HG02642 (cell line): ENCODE data around the gene NCK2.
"Not testable (repeated sequence)": the region's sequence is repeated elsewhere in the genome, so short reads cannot be mapped to it uniquely, and the experiment has no call there.

Experiments used
- ATAC-seq: cut with Tn5 transposase; IDR thresholded peaks from one replicate; pipeline ENCODE4 v1.9.1; 2021; ENCODE audit warnings: mild to moderate bottlenecking; ENCODE audit not compliant: unreplicated experiment, poor library complexity

NCK2 gene

DNA sequence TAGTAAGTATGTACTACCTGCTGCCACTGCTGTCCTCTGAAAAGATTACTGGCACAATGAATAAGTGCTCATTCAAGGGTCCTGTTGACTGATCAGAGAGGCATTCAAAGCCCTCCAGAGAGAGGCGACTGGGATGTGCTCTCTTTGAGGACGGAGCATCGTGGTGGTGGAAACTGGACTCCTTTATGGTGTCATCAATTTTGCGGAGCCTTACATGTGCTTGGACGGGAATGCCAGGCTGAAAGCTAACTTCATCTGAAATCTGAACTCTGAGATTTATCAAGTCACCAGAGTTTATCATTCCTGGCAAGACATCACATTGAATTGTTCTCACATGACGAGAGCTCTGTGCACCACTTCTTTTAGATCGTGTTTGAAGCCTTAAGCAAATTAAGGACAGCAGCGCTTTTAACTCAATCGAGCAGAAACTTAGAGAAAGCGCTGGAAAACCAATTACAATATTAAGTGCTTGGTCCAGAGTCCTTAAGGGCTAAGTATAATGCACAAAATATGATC is 138.3 kb downstream of the NCK2 start:
- no peak for ATAC-seq

DNA sequence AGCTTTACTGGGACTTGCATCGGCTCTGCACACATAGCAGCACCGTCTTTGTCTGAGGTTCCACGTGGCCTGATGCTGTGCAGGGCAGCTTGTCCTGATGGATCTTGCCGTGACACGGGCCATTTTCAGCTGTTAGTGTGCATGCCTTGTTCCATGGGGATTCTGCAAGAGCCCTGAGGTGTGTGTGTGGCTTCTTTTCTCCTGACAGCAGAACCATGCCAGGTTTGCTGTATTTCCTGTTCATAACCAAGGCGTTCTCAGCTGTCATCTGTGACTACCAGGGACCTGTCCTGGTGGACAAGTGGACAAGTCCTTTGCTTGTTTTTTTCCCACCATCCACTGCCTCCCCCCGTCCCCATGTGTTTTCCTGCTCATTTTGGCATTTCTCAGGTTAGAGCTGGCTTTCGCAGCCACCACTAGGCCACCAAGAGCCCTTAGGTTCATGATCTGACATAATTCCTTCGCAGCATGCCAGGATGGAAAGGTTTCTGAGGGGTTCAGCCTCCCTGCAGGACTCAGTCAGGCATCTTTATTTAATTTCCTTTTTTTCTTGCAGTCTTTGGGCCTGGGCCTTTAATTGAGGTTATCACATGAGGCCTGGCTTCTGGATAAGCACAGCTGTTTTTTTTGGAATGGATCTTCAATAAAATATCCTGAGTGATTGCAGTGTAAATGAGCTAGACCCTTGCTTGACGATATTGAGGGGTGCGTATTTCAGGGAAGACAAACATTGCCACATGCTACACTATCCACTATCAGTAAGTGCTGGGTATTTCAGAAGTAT is 139.4 kb downstream of the NCK2 start:
- no peak for ATAC-seq

DNA sequence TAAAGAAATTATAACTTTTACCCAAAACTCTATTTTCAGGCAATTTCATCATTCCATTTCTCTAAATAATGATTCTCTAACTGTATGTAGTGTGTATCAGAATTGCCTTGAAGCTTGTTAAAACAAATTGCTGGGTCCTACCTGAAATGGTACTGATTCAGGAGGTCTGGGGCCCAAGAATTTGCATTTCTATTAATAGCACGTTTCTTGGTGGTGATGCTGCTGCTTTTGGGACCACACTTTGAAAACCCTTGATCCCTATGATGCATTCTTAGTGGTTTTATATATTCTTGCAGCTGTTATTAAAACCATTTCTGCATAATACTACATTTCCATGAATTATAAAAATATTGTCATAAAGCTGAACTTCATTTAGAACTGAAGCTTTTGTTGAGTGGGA is 140.7 kb downstream of the NCK2 start:
- no peak for ATAC-seq

DNA sequence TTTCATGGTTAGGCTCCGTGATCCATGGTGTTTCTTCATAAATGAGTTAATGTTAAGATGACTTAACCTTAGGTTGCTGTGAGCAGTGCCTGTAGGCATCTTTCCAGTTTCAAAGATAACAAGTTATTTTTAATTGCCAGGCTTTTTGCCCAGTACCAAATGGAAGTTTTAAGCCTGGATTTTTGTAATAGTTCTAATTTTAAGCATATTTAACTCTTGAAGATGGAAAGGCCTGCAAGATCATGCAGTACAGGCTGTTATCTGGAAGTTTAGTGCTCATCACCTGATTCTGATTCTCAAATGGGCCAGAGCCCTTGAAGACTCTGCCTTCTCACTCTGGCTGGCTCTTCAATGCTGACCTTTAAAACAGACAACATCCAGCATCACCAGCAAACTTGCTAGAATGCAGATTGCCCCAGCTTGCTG is 141.3 kb downstream of the NCK2 start:
- ATAC-seq: no peak

DNA sequence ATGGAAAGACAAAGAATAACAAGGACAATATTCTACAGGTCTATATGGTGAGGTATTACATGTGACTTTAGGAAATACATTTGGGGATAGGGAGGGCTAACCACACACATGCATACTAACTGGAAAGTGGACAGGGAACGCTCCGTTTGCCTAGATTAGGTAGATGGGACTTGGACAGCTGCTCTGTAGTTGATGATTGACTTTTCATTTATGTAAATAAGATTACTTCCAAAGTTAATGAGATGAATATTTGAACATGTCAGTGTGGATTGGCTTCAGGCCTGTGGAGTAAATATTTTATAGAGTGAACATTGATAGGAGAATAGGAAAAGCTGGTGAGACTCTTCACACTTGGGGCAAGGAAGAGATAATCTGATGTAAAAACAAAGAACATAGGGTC is 142.0 kb downstream of the NCK2 start:
- ATAC-seq: no peak

DNA sequence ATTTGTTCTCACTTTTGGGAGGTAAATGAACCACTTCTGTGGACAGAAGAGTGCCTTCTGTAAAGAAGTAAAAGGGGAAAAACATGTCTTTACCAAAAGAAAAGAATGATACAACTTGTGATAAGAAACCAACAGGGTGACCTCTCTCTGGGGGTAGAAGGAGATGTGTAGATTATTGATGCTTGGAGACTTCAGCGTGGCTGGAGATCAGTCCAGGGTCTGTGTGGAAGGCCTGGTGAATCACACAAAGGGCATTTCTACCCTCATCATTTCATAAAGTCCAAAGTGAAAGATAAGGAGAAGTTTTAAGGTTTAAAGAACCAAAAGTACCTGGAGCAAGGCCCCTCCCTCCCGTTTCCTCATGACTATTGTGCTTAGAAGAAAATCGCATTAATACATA is 142.5 kb downstream of the NCK2 start:
- no peak for ATAC-seq

DNA sequence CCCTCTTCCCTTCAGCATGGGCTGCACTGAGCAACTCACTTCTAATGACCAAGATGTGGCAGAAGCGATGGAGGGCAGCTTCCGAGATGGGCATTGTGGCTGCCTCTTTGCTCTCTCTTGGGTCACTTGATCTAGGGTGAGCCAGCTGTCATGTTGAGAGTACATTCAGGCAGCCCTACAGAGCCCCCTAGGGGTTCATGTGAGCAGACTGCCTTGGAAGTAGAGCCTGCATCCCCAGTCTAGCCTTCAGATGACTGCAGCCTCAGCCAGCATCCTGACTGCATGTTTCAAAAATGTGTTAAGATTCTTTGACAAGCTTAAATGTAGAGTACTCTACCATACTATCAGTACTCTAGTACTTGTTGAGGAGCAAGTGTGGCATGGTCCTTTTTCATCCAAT is 143.9 kb downstream of the NCK2 start:
- no peak for ATAC-seq

DNA sequence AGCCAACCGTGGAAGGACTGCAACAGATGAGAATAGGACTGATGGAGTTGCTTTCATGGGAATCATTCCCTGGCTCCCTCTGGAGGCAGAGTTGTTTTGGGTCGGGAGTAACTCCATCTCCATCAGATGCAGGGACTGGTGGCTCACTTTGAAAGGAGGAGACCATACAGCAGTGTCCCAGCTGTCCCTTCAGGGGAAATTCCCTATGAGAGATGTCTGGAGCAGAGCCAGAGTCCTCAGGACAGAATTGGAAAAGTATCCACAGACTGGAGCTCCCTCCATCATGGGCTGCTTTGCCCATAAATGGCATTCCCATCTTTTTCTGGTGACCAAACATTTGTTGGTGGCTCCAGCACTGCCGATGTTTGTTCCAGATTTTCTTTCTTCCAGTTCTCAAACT is 144.3 kb downstream of the NCK2 start:
- no peak for ATAC-seq

DNA sequence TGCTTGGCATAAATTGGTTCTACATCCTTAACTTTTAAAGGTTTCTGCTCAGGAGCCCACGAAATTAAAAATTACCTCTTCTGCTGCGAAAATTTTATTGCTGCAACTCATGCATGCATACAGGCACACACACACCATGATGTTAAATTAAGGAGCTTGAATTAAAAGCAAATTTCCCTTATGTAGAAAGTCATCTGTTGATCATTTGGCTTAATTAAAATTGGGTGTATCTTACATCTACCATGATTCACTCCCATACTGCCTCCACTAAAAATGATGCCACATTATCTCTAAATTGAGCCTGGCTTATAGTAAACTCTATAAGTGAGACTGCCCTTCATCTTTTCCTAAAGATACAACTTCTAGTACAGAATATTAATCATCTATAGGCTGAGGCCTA is 145.4 kb downstream of the NCK2 start:
- no peak for ATAC-seq

DNA sequence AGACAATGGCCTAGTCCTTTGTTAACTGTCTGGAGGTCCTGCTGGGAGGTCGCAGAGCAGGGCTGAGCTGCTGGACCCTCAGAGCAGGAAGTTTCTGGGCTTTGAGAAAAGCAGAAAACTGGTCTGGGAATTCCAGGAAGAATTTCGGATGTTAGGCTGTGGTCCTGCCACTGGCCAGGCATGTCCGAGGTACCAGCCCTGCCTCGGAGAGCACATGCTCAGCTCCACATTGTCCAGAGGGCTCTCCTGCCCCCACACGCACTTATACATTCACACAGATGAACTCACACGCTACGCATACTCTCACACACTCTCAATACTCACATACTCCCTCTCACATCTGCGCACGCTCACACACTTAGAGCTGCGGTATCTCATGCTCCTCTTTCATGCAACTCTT is 146.1 kb downstream of the NCK2 start:
- ATAC-seq: no peak

DNA sequence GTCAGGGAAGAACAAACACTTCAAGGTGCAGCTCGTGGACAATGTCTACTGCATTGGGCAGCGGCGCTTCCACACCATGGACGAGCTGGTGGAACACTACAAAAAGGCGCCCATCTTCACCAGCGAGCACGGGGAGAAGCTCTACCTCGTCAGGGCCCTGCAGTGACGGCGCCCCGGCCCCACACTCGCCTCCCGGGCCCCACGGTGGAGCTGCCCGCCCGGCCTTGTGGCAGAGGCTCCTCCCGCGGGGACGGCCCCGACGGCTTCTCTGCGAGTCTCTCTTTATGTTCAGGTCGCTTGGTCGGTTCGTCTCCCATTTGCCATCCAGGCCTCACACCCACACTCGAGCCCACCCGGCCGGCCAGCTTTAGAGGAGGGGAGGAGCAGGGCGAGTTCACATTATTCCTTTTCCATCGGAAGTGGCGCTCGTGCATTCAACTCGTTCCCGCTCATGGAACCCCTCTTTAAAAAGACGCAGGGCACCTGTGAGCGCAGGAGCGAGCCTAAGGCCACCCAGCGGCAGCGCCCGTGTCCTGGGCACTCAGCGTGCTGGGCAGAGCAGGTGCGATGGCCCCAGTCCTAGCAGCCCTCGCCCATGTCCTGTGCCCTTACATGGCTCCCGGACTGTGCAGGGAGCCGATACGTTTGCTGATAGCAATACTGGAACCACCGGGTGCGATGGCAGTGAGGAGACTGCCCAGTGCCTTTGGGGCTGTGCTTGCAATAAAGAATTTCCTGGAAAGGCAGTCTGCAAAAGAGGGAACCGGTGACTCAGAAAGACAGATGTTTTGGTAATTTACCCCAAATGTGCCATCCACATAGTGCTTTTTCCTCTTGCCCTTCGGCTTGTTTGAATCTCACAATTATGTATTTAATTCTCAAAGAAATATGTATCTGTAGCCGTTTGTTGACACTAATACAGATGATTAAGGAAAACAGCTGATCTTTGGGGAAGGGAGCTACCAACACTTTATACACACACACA is 148.6 kb downstream of the NCK2 start:
- no peak for ATAC-seq

DNA sequence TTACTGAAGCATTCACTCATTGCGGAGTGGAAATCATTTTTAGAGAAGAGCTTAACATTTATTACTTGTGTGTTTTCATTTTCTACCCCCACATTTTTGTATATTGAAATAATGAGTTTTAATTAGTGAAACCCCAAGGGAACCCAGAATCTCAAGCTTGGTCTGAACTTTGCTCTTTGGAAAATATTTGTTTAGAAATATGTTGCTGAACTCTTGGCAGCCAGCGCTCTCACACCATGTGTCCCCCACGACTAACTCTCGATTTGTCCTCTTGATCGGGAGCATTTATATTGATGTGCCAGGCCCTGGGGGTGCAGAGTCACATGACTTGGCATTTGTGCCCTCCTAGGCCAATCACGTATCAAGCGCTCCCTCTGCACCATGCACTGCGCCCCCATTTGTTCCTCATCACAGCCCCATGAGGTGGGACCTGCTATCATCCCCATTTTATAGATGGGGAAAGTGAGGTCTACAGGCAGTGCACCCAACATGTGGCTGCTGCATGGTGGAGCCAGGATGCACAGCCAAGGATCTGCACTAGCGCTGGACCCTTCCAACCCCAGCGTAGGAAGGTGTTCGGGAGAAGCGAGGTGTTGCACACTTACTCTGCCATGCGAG is 149.7 kb downstream of the NCK2 start:
- ATAC-seq: no peak

DNA sequence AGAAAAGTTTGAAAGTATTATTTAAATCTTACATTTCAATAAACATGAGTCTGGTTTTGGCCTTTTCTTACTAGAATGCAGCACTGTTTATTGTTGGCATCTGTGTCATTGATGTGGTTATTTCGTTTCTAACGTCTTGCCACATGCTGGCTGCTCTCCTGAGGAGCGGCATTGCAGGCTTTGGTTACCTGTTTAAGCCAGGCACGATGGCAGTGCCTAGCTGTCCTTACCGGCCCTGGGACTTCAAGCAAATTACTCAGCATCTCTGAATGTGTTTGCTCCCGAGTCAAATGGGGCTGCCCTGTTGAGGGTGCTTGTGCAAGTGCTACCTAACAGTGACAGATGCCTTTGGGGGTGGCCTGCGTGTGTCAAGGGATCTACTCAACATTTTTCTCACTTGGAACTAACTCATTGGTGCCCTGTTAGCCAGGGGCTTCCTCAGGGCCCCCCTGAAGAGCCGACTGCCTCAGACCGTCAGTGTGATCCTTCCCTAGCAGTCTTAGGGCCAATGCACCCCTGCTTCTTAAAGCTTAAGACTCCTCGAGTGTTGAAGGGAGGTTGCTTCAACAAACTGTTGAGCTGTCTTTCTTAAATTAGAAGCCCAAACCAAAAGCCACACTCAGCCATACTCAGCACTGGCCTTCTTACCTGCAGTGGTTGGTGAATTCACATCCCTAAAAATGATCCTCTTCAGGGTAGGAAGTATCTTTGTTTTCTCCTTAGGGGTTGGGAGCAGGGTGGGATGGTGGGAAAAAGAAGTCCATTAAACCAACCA is 151.5 kb downstream of the NCK2 start:
- ATAC-seq: no peak

DNA sequence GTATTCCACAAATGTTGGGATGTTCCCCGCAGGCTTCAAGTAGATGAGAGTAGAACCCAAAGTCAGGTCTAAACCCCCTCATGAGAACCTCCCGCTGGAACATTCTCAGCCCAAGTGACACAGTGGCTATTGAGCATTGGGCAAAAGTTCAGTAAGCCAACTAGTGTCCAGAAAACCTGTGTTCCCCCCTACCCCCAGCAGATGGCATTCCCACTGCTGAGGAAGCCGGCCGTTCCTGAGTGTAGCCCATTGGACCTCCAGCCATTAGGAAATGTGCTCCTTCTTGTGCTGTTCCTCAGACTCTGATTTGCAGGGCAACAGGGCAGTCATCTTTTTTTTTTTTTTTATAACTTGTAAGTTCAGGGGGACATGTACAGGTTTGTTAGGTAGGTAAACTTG is 152.1 kb downstream of the NCK2 start:
- ATAC-seq: no peak

DNA sequence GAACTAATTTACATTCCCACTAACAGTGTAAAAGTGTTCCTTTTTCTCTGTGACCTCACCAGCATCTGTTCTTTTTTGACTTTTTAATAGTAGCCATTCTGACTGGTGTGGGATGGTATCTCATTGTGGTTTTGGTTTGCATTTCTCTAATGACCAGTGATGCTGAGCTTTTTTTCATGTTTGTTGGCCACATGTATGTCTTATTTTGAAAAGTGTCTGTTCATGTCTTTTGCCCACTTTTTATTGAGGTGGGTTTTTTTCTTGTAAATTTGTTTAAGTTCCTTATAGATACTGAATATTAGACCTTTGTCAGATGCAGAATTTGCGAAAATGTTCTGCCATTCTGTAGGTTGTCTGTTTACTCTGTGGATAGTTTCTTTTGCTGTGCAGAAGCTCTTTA is 153.0 kb downstream of the NCK2 start:
- ATAC-seq: not testable (repeated sequence)

DNA sequence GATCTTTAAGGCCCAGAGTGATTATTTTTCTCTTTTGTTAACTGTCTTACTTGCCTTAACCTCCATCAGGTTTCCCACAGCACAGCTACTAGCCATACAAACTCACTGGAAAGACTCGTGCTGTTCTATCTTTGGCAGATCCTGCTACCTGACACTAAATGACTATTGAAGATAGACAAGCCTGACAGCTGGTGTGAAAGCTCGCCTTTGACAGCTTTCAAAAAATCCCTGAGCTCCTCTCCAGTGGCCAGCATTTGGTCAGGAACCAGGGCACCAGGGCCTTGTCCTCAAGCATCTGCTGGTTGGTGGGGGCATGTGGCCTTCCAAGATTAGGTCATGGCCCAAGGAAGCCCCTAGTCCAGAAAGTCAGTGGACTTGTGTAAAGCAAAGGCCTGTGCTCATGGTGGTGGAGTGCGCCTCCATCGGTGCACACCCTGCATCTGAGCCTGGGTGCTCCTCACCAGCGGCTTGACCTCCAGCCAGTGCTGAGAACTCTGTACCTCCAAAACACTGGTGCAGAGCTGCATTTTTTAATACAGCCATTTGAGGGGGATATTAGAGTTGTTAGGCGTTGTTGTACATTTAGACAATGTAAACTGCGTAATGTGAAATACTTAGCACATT is 158.5 kb downstream of the NCK2 start:
- no peak for ATAC-seq

DNA sequence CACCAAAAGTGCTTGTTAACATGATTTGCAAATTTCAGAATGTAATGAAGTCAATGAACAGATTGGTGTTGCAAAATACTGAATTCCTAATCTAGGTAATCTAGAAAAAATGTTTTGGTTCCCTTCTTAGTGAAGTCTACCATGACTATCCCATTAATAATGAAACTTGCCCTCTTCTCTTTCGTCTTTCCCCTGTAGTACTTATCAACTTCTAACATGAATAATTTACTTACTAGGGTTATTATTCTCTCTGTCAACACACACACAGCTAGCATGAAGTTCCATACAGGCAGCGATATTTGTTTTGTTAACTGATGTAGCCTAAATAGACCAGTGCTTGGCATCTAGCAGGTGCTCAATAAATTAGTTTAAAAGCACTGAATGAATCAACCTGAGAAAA is 160.2 kb downstream of the NCK2 start:
- ATAC-seq: peak; percentile 85

DNA sequence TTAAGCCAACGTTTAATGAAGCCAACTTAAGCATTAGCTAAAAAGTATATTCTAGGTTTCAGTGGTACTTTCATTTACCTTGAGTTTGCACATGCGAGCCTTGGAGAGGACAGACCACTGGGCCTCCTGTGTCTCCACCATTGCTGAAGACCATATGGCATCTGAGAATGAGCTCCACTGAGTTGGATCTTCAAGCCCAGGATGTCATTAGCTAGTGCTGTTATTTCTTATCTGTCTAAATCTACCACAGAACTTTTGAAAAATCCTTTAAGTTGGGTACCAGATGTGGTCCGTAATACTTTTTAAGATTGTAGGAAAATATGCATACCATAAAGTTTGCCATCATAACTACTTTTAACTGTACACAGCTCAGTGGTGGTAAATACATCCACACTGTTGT is 161.8 kb downstream of the NCK2 start:
- ATAC-seq: no peak

DNA sequence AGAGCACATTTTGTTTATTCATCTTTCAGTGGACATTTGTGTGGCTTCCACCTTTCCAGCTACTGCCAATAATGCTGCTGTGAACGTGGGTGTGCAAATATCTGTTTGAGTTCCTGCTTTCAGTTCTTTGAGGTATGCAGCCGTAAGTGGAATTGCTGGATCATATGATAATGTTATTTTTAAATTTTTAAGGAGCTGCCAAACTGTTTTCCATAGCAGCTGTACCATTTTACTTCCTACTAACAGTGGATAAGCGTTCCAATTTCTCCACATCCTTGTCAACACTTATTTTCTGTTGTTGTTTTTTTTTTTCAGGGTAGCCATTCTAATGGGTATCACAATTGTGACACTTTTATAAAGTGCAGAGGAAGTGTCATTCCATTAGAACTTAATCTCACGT is 162.5 kb downstream of the NCK2 start:
- ATAC-seq: no peak

DNA sequence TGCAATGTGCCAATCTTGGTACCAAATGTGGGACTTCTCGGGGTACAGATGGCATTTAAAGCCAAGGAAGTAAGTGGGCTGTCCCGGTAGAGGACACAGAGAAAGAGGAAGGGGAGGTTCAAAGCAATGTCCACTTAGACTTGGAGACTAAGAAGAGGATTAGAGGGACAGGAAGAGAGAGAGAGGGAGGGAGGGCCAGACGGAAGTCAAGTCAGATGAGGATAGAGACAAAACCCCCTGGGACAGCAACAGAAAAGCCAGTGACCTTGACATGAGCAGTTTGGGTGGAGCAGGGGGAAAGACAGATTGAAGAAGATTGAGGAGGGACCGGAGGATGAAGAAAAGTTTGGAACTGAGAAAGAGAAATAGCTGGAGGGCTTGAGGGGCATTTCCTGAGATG is 164.5 kb downstream of the NCK2 start:
- no peak for ATAC-seq
